NCI-H1436 (cell line): ENCODE results near the gene CLP1.
"Not testable (repeated sequence)": the region's sequence is repeated elsewhere in the genome, so short reads cannot be mapped to it uniquely, and the experiment has no call there.

ENCODE experiments used
- DNase-seq: peaks from one replicate; lab custom pipeline; 2025; lab: John Stamatoyannopoulos, UW

CLP1 gene

DNA sequence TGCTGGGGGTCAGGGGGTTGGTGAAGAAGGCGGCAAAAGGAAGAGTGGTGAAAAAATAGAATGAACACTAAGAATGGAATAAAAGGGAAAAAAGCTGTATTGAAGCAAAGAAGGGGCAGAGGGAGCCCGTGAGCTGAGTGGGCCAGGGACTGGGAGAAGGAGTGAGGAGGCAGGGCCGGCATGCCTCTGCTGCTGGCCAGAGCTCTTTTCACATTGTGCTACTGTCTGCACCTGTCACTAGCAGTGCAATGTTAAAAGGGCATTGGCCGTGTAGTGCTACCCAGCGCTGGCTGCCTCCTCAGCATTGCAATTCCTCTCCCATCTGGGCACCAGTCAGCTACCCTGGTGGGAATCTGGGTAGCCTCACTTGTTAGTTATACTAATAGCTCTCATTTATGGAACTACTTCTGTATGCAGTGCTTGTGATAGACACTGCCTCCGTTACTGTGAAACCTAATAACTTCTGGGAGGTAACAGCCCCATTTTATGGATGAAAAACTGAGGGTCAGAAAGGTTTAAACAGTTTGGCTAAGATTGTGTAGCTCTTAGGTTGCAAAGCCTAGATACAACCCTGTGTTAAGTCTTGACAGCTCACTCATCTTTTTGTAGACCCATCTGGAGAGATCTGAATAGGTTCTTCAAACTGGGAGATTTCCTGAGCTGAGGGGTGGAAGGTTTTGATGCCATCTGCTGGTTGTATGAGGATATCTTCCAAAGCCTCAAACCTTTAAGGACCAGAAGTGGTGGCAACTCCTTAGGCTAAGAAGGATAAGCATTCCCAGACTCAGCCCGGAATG is 16.4 kb upstream of the CLP1 start:
- DNase-seq: peak; percentile 44

GRCh38 chr11:57643802-57644201 is 13.8 kb upstream of the CLP1 start:
- no peak for DNase-seq

GRCh38 chr11:57644748-57645688 is 12.5 kb upstream of the CLP1 start:
- peak; percentile 68 for DNase-seq

- DNase-seq: no peak
These were observed 11.9 kb upstream of the CLP1 start for GRCh38 chr11:57645689-57646085.

- DNase-seq: no peak
These were observed 11.3 kb upstream of the CLP1 start for GRCh38 chr11:57646194-57646798.

- no peak for DNase-seq
These were observed 10.7 kb upstream of the CLP1 start for GRCh38 chr11:57646799-57647303.

- no peak for DNase-seq
These were observed 10.2 kb upstream of the CLP1 start for GRCh38 chr11:57647372-57647771.

DNA sequence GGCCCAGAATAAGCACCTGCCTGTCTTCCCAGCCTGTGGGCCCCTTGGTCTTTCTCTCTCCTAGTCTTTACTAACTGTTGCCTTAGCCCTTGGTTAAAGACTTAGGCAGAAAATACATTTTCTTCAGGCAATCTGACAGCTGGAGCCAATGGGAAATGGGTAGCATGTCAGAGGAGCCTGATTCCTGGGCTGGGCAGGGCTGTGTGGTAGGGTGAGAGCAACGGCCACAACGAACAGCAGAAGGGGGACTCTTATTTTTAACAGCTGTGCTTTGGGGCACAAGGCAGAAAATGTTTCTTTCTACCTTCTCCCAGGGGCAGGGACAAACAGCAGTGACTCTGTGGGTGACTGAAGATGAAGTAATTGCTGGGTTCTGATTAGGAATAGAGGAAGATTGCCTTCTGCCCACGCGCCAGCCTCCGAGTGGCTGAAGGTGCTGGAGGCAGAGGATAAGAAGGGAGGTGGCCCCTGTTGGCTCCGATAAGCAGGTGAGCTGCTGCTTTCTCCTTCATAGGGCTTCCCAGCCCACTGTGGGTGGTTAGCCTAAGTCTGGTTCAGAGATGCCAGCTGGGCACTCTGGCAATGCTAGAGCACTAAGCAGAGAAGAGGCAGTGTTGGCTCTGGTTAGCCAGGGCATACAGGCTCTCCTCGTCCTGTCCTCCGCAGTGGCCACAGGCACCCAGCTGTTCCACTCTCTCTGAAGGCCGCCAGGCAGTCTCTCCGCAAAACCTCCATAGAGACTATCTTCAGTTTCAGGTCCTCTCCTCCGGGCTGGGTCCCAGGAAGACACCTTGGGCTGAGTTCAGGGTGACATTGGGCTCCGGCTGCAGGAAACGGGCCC is 9.4 kb upstream of the CLP1 start:
- no peak for DNase-seq

DNA sequence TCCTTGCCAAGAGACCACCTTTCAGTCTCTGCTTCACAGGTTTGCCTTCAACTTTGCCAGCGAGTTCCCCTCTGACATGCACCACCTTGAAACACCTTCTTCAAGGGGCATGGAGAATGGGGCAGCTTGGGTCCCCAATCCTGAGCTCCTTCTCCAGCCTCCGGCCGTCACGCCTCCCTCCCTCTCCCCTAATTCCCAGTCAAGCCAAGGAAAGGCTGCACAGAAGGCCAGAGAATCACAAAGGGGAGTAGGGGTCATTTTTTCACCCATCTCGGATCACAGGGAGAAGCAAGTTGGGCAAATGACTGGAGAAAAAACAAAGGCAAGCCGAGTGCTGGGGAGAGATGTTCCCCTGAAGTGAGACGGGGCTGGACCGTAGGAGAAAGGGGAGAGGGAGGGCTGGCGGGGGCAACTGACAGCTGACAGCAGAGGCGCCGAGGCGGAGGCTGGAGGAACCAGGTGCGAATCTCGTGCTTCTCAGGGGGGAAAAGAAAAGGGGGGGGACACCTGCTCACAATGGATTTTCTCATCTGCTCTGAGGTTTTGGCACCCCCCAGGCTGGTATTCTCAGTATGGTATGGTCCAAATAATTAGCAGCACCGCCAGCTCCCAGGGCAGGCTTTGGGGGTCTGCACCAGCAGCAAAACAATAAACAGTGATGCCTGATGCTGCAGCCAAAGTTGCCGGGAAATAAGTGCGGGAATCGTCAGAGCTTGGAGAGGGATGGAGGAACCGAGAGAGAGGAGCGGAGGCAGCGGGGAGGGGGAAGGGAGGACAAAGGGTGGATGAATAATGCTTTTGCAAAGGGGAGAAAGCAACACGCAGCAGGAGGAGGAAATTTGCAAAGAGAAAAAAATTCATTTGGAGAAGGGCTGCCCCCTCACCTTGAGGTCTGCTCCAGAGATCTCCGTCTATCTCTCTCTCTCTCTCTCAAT is 8.5 kb upstream of the CLP1 start:
- no peak for DNase-seq

GRCh38 chr11:57649826-57650738 is 7.5 kb upstream of the CLP1 start, which contains the start of gene YPEL4:
Gene YPEL4 (minus strand): TSS chr11:57649912. CDS start chr11:57647107, 2,805 bp downstream.
- DNase-seq: peak; percentile 21

DNA sequence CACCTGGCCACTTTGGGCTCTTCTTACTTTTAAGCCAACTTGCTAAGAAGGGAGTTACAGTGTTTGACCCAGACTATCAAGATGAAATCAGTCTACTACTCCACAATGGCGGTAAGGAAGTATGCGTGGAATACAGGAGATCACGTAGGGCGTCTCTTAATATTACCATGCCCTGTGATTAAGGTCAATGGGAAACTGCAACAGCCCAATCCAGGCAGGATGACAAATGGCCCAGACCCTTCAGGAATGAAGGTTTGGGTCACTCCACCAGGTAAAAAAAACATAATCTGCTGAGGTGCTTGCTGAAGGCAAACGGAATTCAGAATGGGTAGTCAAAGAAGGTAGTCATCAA is 6.8 kb upstream of the CLP1 start:
- no peak for DNase-seq

- DNase-seq: no peak
These were observed 6.2 kb upstream of the CLP1 start for GRCh38 chr11:57651408-57651807.

- DNase-seq: not testable (repeated sequence)
These were observed 5.3 kb upstream of the CLP1 start for GRCh38 chr11:57652230-57652629.

- DNase-seq: no peak
These were observed 4.9 kb upstream of the CLP1 start for GRCh38 chr11:57652662-57653061.

GRCh38 chr11:57653163-57653562 is 4.4 kb upstream of the CLP1 start:
- DNase-seq: no peak

GRCh38 chr11:57656885-57657193 is 723 bp upstream of the CLP1 start:
- DNase-seq: no peak

- no peak for DNase-seq
These were observed 430 bp downstream of the CLP1 start for GRCh38 chr11:57658023-57658361.

DNA sequence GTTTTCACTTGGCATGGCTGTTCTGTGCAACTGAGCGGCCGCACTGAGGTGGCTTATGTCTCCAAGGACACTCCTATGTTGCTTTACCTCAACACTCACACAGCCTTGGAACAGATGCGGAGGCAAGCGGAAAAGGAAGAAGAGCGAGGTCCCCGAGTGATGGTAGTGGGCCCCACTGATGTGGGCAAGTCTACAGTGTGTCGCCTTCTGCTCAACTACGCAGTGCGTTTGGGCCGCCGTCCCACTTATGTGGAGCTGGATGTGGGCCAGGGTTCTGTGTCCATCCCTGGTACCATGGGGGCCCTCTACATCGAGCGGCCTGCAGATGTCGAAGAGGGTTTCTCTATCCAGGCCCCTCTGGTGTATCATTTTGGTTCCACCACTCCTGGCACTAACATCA is 2.1 kb downstream of the CLP1 start:
- DNase-seq: no peak

DNA sequence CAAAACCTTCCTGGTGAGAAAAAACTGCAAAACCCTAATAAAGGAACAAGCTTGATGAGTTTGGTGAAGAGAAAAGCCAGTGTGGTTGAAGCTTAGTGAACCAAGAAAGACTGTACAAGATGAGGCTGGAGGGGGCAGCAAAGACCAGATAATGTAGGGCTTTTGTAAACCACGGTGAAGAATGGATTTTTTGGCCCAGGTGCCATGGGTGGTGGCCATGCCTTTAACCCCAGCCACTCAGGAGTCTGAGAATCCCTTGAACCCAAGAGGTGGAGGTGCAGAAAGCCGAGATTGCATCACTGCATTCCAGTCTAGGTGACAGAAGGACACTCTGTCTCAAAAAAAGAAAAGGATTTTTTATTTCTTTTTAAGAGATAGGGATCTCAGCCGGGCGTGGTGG is 5.3 kb downstream of the CLP1 start:
- DNase-seq: no peak

DNA sequence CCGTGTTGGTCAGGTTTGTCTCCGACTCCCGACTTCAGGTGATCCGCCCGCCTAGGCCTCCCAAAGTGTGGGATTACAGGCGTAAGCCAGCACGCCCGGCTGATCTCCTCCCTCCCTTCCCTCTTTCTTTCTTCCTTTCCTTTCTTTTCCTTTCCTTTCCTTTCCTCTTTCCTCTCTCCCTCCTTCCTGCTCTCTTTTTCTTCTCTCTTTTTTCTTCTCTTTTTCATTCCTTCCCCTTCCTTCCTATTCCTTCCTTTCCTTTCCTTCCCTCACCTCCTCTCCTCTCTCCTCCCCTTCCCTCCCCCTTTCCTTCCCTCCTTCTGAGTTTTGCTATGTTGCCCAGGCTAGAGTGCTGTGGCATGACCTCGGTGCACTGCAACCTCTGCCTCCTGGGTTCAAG is 6.4 kb downstream of the CLP1 start:
- no peak for DNase-seq
